ENCODE measurements around the gene PTMA.

DNA sequence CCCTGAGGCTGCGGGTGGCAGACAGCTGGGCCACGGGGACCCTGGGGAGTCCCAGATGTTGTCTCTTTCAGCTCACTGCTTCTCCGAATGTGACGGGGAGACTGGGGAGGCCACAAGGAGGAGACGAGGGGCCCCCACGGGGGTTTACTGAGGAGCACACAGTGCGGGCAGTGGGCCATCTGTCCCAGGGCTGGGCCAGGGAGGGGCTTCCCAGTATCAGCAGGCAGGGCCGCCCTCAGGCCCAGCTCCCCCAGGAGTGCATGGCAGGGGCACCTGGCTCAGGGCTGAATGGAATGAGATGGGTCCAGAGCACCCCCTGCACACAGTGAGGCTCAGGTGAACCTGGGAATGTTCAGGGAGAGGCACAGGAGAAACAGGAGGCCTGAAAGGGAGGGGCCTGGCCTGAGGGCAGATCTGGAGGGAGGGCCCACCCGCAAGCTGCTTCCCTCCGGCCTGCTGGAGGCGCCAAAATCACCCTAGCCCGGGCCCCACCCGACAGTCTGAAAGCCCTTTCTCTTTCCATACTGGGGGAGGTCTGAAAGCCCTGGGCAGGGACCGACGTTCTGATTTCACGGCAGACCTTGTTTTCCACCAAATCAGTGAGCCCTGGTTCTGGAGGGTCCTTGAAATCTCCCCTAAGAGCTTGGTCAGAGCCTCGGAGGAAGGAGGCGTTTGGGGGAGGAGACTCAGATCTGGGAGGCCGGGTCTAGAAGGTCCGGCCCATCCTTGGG lies 35.5 kb upstream of the PTMA start:
- TF ChIP-seq, protein P1, sequence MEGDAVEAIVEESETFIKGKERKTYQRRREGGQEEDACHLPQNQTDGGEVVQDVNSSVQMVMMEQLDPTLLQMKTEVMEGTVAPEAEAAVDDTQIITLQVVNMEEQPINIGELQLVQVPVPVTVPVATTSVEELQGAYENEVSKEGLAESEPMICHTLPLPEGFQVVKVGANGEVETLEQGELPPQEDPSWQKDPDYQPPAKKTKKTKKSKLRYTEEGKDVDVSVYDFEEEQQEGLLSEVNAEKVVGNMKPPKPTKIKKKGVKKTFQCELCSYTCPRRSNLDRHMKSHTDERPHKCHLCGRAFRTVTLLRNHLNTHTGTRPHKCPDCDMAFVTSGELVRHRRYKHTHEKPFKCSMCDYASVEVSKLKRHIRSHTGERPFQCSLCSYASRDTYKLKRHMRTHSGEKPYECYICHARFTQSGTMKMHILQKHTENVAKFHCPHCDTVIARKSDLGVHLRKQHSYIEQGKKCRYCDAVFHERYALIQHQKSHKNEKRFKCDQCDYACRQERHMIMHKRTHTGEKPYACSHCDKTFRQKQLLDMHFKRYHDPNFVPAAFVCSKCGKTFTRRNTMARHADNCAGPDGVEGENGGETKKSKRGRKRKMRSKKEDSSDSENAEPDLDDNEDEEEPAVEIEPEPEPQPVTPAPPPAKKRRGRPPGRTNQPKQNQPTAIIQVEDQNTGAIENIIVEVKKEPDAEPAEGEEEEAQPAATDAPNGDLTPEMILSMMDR (IDR thresholded peaks at IDR 0.05), result peak in 1 of 4 experiments; percentile 27
- no peak for TF ChIP-seq POLR2A (IDR thresholded peaks at IDR 0.05)
